ENCODE measurements around the gene VRK2. TPM values are rescaled to one million over a fixed set of nuclear protein-coding genes. Genes with fewer than 3 reads are reported as not detected.
"Not testable (repeated sequence)": the region's sequence is repeated elsewhere in the genome, so short reads cannot be mapped to it uniquely, and the experiment has no call there.

The VRK2 gene
- total RNA-seq, 2 donors from 2014 or later, result 27.7 to 41.0 TPM

- intact Hi-C loops (cut with DNase I), result no loop called here
- DNase-seq (ENCODE audit: low spot score), result no peak
Observed at GRCh38 chr2:58138396-58139030, 91.9 kb downstream of the VRK2 start.

- no peak for DNase-seq (ENCODE audit: low spot score)
- intact Hi-C loops (cut with DNase I), result no loop called here
Observed at GRCh38 chr2:58140508-58141072, 94.0 kb downstream of the VRK2 start.

- intact Hi-C loops (cut with DNase I); DNase-seq (ENCODE audit: low spot score): not testable (repeated sequence)
Observed at GRCh38 chr2:58145769-58146168, 99.2 kb downstream of the VRK2 start.

- no peak for DNase-seq (ENCODE audit: low spot score)
- intact Hi-C loops (cut with DNase I), result no loop called here
Observed at GRCh38 chr2:58146707-58147106, 100.1 kb downstream of the VRK2 start.

GRCh38 chr2:58155160-58155778 is 108.7 kb downstream of the VRK2 start:
- DNase-seq (ENCODE audit: low spot score), result no peak
- intact Hi-C loops (cut with DNase I), result no loop called here

GRCh38 chr2:58156780-58157179 is 110.2 kb downstream of the VRK2 start:
- no peak for DNase-seq (ENCODE audit: low spot score)
- intact Hi-C loops (cut with DNase I), result no loop called here

- no peak for DNase-seq (ENCODE audit: low spot score)
- intact Hi-C loops (cut with DNase I), result no loop called here
Observed at GRCh38 chr2:58157754-58158153, 111.1 kb downstream of the VRK2 start.

GRCh38 chr2:58158481-58158880 is 111.9 kb downstream of the VRK2 start:
- intact Hi-C loops (cut with DNase I), result no loop called here
- no peak for DNase-seq (ENCODE audit: low spot score)

GRCh38 chr2:58163913-58164312 is 117.3 kb downstream of the VRK2 start:
- intact Hi-C loops (cut with DNase I), result no loop called here
- no peak for DNase-seq (ENCODE audit: low spot score)

GRCh38 chr2:58168130-58168529 is 121.5 kb downstream of the VRK2 start:
- intact Hi-C loops (cut with DNase I), result not testable (repeated sequence)

GRCh38 chr2:58169845-58170244 is 123.2 kb downstream of the VRK2 start:
- DNase-seq (ENCODE audit: low spot score); intact Hi-C loops (cut with DNase I): not testable (repeated sequence)

More at GRCh38 chr2:58168130-58168529, 121.5 kb downstream of the VRK2 start:
- DNase-seq (ENCODE audit: low spot score), result peak; percentile 37

GRCh38 chr2:58170334-58170933 is 123.8 kb downstream of the VRK2 start:
- intact Hi-C loops (cut with DNase I); DNase-seq (ENCODE audit: low spot score): not testable (repeated sequence)

- intact Hi-C loops (cut with DNase I), result not testable (repeated sequence)
- DNase-seq (ENCODE audit: low spot score), result peak; percentile 59
Observed at GRCh38 chr2:58171831-58172230, 125.2 kb downstream of the VRK2 start.

GRCh38 chr2:58177187-58177586 is 130.6 kb downstream of the VRK2 start:
- DNase-seq (ENCODE audit: low spot score); intact Hi-C loops (cut with DNase I): not testable (repeated sequence)

- intact Hi-C loops (cut with DNase I); DNase-seq (ENCODE audit: low spot score): not testable (repeated sequence)
Observed at GRCh38 chr2:58180175-58180574, 133.6 kb downstream of the VRK2 start.

GRCh38 chr2:58180635-58181034 is 134.0 kb downstream of the VRK2 start:
- intact Hi-C loops (cut with DNase I), result no loop called here

GRCh38 chr2:58182527-58182926 is 135.9 kb downstream of the VRK2 start:
- intact Hi-C loops (cut with DNase I), result no loop called here
- DNase-seq (ENCODE audit: low spot score), result no peak

More at GRCh38 chr2:58180635-58181034, 134.0 kb downstream of the VRK2 start:
- no peak for DNase-seq (ENCODE audit: low spot score)

- intact Hi-C loops (cut with DNase I), result no loop called here
- DNase-seq (ENCODE audit: low spot score), result no peak
Observed at GRCh38 chr2:58186501-58186900, 139.9 kb downstream of the VRK2 start.

- DNase-seq (ENCODE audit: low spot score); intact Hi-C loops (cut with DNase I): not testable (repeated sequence)
Observed at GRCh38 chr2:58187022-58187421, 140.4 kb downstream of the VRK2 start.

- intact Hi-C loops (cut with DNase I), result no loop called here
- DNase-seq (ENCODE audit: low spot score), result no peak
Observed at GRCh38 chr2:58194458-58194857, 147.9 kb downstream of the VRK2 start.

All from posterior vena cava (tissue), 2 donors.